PFSK-1 (cell line): ENCODE data around the gene SPEM2.

Experiments used
- POLR2AphosphoS5 ChIP-seq: IDR thresholded peaks from 2 replicates; pipeline ENCODE4 v1.6.1; 2012; ENCODE audit warnings: low read depth, mild to moderate bottlenecking, control low read depth, low read length, moderate library complexity
- REST ChIP-seq, 2 experiments: IDR thresholded peaks; 2 replicates each; pipeline versions ENCODE4 v1.6.1 to v1.8.0; 2011 to 2012; ENCODE audit warnings: low read depth in 2 of 2, low read length in 2 of 2, control low read depth in 1 of 2, inconsistent platforms in 1 of 2, mild to moderate bottlenecking in 1 of 2, moderate library complexity in 1 of 2; ENCODE audit not compliant: insufficient read depth in 1 of 2

GRCh38 chr17:7391307-7391706, 34.1 kb upstream of the SPEM2 start:
- TF ChIP-seq POLR2AphosphoS5 (no peak), REST (IDR thresholded peaks at IDR 0.05; ENCODE audit: insufficient read depth in 1 of 2, low read depth in 2 of 2, low read length in 2 of 2) (no peak)
